H1 (cell line): Measurements from ENCODE around the gene CD248. TPM values are rescaled to one million over a fixed set of nuclear protein-coding genes. Genes with fewer than 3 reads are reported as not detected.

Experiments
- KDM4A ChIP-seq: IDR thresholded peaks from one replicate; pipeline ENCODE4 v1.7.1; 2012; ENCODE audit warnings: low read depth, mild to moderate bottlenecking, moderate library complexity, low read length, inconsistent platforms; ENCODE audit not compliant: severe bottlenecking
- MAX ChIP-seq: IDR thresholded peaks from 2 replicates; pipeline ENCODE4 v1.6.1; 2012; ENCODE audit warnings: inconsistent platforms
- polyA plus RNA-seq, 7 experiments: library from polyadenylated mRNA; depleted of rRNA in 3 of 7; stranded (reverse) in 5 of 7; unstranded in 2 of 7; fragments of >200 nt in 5 of 7; fragments of 200-250 nt in 2 of 7; gene quantifications; 1 replicate in 5 of 7; 2 replicates in 1 of 7; 4 replicates in 1 of 7; pipeline versions ENCODE4 v1.2.1 to v1.2.3, GENCODE V29; 2011 to 2013; ENCODE audit warnings: missing spikeins in 2 of 7, mixed read lengths in 2 of 7
- total RNA-seq: library from RNA; stranded (reverse); fragmentation: NEBNext Ultra II Directional; extraction: Animal tissue kit (Norgen Biotek cat#: 25700); gene quantifications from 2 replicates; pipeline ENCODE4 v1.2.1, GENCODE V29; 2021

The CD248 gene
- total and polyA plus RNA-seq, 2 of the 8 experiments (the other 6 are each of a cell fraction or from before 2014, with no cell fraction given), result 2.7 to 3.9 TPM

GRCh38 chr11:66289548-66290329 is 27.1 kb downstream of the CD248 start (continued):
- TF ChIP-seq MAX (peak; percentile 69; the same call in 1 of the 2 replicates), KDM4A (peak; percentile 66)
